ENCODE data around the gene ZNF582.

DNA sequence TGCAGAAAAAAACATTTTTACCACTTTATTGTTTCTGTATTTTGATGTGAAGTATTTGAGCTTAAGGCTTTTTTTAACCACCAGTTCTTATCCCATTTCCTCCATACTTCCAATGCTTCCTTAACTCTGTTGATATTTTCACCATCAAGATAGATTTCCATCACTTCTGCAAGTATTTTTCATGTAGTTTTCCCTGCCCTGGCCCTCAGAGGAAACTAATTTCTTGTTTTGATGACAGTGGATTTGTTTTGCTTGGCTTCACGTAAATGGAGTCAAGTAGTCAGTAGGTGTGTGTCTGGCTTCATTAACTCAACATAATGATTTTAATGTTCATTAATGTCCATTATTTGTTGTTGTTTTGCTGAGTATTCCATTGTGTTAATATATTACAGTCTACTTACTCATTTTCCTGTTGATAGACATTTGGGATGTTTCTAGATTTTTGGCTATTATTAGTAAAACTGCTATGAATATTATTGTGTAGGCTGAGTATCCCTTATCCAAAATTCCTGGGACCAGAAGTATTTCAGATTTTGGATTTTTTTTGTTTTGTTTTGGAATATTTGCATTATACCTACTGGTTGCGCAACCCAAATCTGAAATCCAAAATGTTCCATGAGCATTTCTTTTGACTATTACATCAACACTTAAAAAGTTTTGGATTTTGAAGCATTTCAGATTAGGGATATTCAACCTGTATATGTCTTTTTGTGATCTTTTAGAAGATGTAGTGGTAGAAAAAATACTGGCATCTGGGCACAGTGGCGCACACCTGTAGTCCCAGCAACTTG, 23.3 kb downstream of the ZNF582 start:
- TF ChIP-seq CTCF (IDR thresholded peaks at IDR 0.05) (no peak), POLR2A (IDR thresholded peaks at IDR 0.05) (no peak)
